ENCODE results near the gene AKAP13.

Gene AKAP13

GRCh38 chr15:85514413-85514812, 134.0 kb downstream of the AKAP13 start:
- no peaks in the 10 kb centered on the region for H3K27me3 ChIP-seq (ENCODE audit: low read depth, low read length)
- TF ChIP-seq, protein P1, sequence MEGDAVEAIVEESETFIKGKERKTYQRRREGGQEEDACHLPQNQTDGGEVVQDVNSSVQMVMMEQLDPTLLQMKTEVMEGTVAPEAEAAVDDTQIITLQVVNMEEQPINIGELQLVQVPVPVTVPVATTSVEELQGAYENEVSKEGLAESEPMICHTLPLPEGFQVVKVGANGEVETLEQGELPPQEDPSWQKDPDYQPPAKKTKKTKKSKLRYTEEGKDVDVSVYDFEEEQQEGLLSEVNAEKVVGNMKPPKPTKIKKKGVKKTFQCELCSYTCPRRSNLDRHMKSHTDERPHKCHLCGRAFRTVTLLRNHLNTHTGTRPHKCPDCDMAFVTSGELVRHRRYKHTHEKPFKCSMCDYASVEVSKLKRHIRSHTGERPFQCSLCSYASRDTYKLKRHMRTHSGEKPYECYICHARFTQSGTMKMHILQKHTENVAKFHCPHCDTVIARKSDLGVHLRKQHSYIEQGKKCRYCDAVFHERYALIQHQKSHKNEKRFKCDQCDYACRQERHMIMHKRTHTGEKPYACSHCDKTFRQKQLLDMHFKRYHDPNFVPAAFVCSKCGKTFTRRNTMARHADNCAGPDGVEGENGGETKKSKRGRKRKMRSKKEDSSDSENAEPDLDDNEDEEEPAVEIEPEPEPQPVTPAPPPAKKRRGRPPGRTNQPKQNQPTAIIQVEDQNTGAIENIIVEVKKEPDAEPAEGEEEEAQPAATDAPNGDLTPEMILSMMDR (IDR thresholded peaks at IDR 0.05; ENCODE audit: low read depth, low read length), result no peak
- no peak for TF ChIP-seq EZH2phosphoT487 (IDR thresholded peaks at IDR 0.05; ENCODE audit: low read depth)
- no peak overlapping the region for H2AFZ ChIP-seq (ENCODE audit: low read depth, low read length)
- H3K36me3 ChIP-seq (replicated peaks; ENCODE audit: low read depth, low read length), result no peaks in the 10 kb centered on the region
- H3K9ac ChIP-seq (ENCODE audit: low read length), result no peak overlapping the region
- peaks cover 52% of the 10 kb centered on the region; the same call in 1 of the 2 replicates for H4K20me1 ChIP-seq (ENCODE audit: insufficient read depth, low read length)
- H3K4me1 ChIP-seq (ENCODE audit: low read length), result no peaks in the 10 kb centered on the region
- peaks cover 5% of the 10 kb centered on the region; the same call in 1 of the 2 replicates for H3K79me2 ChIP-seq (ENCODE audit: low read length)
- H3K4me2 ChIP-seq (ENCODE audit: low read length), result no peak overlapping the region
- no peak overlapping the region for H3K27ac ChIP-seq (ENCODE audit: low read length)
- H3K4me3 ChIP-seq (ENCODE audit: low read length), result no peak overlapping the region
- no peaks in the 10 kb centered on the region for H3K9me3 ChIP-seq (ENCODE audit: insufficient read depth, low read length)

DNA sequence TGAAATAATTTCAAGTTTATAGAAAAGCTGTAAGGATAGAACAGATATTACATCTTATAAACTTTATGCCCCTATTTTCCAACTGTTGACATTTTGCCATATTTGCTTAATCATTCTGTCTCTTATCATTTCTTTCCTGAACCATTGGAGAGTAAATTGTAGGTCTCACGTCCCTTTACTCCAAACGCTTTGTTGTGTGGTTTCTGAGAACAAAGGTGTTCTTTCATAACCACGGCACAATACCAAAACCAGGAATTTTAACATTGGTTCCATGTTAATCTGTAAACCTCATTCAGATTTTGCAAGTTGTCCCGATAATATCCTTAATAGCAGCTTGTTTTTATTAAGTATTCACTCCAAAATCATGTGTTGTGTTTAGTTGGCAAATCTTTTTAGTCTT, 134.8 kb downstream of the AKAP13 start:
- Histone ChIP-seq H3K27ac (ENCODE audit: low read length) (no peak overlapping the region), H3K9ac (ENCODE audit: low read length) (no peak overlapping the region), H3K9me3 (ENCODE audit: insufficient read depth, low read length) (no peaks in the 10 kb centered on the region), H3K27me3 (ENCODE audit: low read depth, low read length) (no peaks in the 10 kb centered on the region), H3K4me2 (ENCODE audit: low read length) (no peak overlapping the region), H3K79me2 (ENCODE audit: low read length) (peaks cover 5% of the 10 kb centered on the region; the same call in 1 of the 2 replicates), H4K20me1 (ENCODE audit: insufficient read depth, low read length) (peaks cover 45% of the 10 kb centered on the region; the same call in 1 of the 2 replicates), H3K4me1 (ENCODE audit: low read length) (no peaks in the 10 kb centered on the region), H3K4me3 (ENCODE audit: low read length) (no peak overlapping the region), H3K36me3 (replicated peaks; ENCODE audit: low read depth, low read length) (no peaks in the 10 kb centered on the region), H2AFZ (ENCODE audit: low read depth, low read length) (no peak overlapping the region)
- TF ChIP-seq, protein P1 (IDR thresholded peaks at IDR 0.05; ENCODE audit: low read depth, low read length), result no peak
- no peak for TF ChIP-seq EZH2phosphoT487 (IDR thresholded peaks at IDR 0.05; ENCODE audit: low read depth)

DNA sequence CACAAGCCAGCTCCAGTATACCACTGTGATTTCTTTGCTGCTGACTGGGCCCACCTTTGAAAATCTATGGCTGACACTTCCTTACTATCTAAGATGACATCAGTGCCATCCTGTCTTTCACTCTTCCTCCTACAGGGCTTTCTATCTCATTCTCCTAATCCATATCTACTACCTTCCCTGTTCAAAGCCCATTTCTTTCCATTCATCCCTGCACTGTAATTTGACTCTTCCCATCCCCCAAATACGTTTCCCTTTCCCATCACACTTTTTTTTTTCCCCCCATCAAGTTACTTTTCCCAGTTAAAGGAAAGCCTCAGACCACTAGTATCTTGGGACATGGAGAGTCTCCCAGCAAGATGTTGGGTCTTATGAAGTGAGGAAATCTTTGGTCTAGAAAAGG, 136.7 kb downstream of the AKAP13 start:
- H4K20me1 ChIP-seq (ENCODE audit: insufficient read depth, low read length), result peaks cover 35% of the 10 kb centered on the region; the same call in 1 of the 2 replicates
- H2AFZ ChIP-seq (ENCODE audit: low read depth, low read length), result no peak overlapping the region
- H3K9ac ChIP-seq (ENCODE audit: low read length), result no peak overlapping the region
- no peaks in the 10 kb centered on the region for H3K9me3 ChIP-seq (ENCODE audit: insufficient read depth, low read length)
- H3K79me2 ChIP-seq (ENCODE audit: low read length), result peaks cover 3% of the 10 kb centered on the region; the same call in 1 of the 2 replicates
- no peak overlapping the region for H3K4me2 ChIP-seq (ENCODE audit: low read length)
- H3K4me1 ChIP-seq (ENCODE audit: low read length), result no peaks in the 10 kb centered on the region
- H3K4me3 ChIP-seq (ENCODE audit: low read length), result no peak overlapping the region
- no peak overlapping the region for H3K27ac ChIP-seq (ENCODE audit: low read length)
- no peaks in the 10 kb centered on the region for H3K36me3 ChIP-seq (replicated peaks; ENCODE audit: low read depth, low read length)
- H3K27me3 ChIP-seq (ENCODE audit: low read depth, low read length), result no peaks in the 10 kb centered on the region
- TF ChIP-seq EZH2phosphoT487 (IDR thresholded peaks at IDR 0.05; ENCODE audit: low read depth), result no peak
- TF ChIP-seq, protein P1 (IDR thresholded peaks at IDR 0.05; ENCODE audit: low read depth, low read length), result no peak

DNA sequence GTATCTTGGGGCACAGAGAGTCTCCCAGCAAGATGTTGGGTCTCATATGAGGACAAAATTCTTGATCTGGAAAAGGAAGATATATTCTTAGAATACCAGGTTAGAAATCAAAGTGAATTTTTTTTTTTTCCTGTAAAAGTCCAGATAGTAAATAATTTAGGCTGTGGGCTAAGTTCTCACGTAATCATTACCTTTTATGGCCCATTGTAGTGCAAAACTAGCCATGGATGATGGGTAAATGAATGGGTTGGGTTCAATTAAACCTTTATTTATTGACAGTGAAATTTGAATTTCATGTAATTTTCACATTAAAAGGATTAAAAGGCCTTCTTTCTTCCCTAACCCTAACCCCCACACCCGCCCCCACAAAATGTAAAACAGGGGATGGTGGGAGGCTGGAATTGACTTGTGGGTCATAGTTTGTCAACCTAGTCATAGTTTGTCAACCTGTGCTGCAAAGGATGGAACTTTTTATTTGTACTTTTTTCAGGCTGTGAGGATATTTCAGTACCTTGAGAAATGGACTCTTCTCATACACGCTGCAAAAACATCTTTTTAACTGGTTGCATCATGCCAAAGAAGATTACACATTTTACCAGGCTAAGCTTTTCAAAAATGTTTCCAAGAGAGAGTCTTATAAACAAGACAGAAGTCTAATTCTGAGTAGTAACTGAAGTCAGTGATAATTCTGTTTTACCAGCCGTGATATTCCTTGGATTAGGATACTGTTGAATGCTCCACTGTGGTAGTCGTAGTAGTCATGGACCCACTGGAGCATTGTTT, 138.8 kb downstream of the AKAP13 start:
- Histone ChIP-seq H3K79me2 (ENCODE audit: low read length) (peaks cover 3% of the 10 kb centered on the region; the same call in 1 of the 2 replicates), H3K36me3 (replicated peaks; ENCODE audit: low read depth, low read length) (no peaks in the 10 kb centered on the region), H3K4me3 (ENCODE audit: low read length) (no peak overlapping the region), H3K4me2 (ENCODE audit: low read length) (no peak overlapping the region), H3K9ac (ENCODE audit: low read length) (no peak overlapping the region), H3K9me3 (ENCODE audit: insufficient read depth, low read length) (no peaks in the 10 kb centered on the region), H2AFZ (ENCODE audit: low read depth, low read length) (no peak overlapping the region), H3K27ac (ENCODE audit: low read length) (no peak overlapping the region), H3K27me3 (ENCODE audit: low read depth, low read length) (no peaks in the 10 kb centered on the region), H4K20me1 (ENCODE audit: insufficient read depth, low read length) (peaks cover 33% of the 10 kb centered on the region; the same call in 1 of the 2 replicates), H3K4me1 (ENCODE audit: low read length) (no peaks in the 10 kb centered on the region)
- no peak for TF ChIP-seq EZH2phosphoT487 (IDR thresholded peaks at IDR 0.05; ENCODE audit: low read depth)
- TF ChIP-seq, protein P1 (IDR thresholded peaks at IDR 0.05; ENCODE audit: low read depth, low read length), result no peak

Measured in OCI-LY3 (cell line).